Uterus (tissue), 2 donors: ENCODE measurements around the gene FRK.

Experiments
- POLR2A ChIP-seq, 2 donors: fragments of 450-650 bp; IDR thresholded peaks; one replicate each; pipeline ENCODE4 v1.6.1; 2016; ENCODE audit warnings: antibody characterized with exemption in 2 of 2, mild to moderate bottlenecking in 1 of 2, moderate library complexity in 1 of 2
- TF ChIP-seq, protein P1 (sequence below), 4 experiments: fragments of 200-600 bp in 2 of 4; fragments of 450-650 bp in 2 of 4; sonication (generic) in 2 of 4; IDR thresholded peaks; one replicate each; pipeline ENCODE4 v1.5.1; 2016 to 2019; ENCODE audit warnings: antibody characterized with exemption in 4 of 4, mild to moderate bottlenecking in 2 of 4, moderate library complexity in 1 of 4

DNA sequence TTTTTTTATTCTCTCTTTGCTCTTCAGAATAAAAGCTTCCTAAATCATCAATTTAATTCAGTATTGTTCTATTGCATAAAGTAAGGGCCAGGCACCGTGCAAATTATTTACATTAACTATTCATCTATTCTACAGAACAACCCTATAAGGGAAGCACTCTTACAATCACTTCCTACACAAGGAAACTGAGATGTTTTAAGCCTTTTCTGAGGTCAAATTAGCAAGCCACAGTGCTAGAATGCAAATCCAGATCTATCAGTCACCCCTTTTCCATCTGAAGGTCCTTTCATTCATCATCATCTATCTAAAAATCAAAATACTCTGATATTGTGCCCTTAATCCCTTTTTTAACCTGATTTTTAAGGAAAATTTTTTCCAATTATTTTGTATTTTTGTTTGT, 31.2 kb downstream of the FRK start:
- TF ChIP-seq, protein P1, sequence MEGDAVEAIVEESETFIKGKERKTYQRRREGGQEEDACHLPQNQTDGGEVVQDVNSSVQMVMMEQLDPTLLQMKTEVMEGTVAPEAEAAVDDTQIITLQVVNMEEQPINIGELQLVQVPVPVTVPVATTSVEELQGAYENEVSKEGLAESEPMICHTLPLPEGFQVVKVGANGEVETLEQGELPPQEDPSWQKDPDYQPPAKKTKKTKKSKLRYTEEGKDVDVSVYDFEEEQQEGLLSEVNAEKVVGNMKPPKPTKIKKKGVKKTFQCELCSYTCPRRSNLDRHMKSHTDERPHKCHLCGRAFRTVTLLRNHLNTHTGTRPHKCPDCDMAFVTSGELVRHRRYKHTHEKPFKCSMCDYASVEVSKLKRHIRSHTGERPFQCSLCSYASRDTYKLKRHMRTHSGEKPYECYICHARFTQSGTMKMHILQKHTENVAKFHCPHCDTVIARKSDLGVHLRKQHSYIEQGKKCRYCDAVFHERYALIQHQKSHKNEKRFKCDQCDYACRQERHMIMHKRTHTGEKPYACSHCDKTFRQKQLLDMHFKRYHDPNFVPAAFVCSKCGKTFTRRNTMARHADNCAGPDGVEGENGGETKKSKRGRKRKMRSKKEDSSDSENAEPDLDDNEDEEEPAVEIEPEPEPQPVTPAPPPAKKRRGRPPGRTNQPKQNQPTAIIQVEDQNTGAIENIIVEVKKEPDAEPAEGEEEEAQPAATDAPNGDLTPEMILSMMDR (IDR thresholded peaks at IDR 0.05): no peak
- no peak for TF ChIP-seq POLR2A (IDR thresholded peaks at IDR 0.05)
